Measurements from ENCODE around the gene AKR1A1.

DNA sequence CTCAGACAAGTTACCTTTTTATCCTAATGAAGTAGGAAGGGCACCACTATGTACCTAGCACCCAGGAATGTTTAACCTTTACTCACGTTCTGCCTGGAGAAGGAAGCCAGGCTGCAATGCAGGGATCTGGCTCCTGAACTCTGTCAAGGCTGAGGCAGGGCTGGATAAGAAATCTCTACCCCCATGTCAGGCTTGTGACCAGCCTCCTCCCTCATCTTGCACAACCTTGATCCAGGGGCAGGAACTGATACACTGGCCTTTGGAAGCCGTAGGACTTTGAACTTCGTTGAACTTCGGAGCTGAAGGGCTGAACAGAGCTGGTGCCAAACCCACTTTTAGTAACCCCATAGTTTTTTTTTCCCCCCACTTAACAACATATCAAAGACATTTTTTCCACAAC is 8.0 kb upstream of the AKR1A1 start:
- TF ChIP-seq, protein P1, sequence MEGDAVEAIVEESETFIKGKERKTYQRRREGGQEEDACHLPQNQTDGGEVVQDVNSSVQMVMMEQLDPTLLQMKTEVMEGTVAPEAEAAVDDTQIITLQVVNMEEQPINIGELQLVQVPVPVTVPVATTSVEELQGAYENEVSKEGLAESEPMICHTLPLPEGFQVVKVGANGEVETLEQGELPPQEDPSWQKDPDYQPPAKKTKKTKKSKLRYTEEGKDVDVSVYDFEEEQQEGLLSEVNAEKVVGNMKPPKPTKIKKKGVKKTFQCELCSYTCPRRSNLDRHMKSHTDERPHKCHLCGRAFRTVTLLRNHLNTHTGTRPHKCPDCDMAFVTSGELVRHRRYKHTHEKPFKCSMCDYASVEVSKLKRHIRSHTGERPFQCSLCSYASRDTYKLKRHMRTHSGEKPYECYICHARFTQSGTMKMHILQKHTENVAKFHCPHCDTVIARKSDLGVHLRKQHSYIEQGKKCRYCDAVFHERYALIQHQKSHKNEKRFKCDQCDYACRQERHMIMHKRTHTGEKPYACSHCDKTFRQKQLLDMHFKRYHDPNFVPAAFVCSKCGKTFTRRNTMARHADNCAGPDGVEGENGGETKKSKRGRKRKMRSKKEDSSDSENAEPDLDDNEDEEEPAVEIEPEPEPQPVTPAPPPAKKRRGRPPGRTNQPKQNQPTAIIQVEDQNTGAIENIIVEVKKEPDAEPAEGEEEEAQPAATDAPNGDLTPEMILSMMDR (IDR thresholded peaks at IDR 0.05), result no peak
- TF ChIP-seq, protein P2, sequence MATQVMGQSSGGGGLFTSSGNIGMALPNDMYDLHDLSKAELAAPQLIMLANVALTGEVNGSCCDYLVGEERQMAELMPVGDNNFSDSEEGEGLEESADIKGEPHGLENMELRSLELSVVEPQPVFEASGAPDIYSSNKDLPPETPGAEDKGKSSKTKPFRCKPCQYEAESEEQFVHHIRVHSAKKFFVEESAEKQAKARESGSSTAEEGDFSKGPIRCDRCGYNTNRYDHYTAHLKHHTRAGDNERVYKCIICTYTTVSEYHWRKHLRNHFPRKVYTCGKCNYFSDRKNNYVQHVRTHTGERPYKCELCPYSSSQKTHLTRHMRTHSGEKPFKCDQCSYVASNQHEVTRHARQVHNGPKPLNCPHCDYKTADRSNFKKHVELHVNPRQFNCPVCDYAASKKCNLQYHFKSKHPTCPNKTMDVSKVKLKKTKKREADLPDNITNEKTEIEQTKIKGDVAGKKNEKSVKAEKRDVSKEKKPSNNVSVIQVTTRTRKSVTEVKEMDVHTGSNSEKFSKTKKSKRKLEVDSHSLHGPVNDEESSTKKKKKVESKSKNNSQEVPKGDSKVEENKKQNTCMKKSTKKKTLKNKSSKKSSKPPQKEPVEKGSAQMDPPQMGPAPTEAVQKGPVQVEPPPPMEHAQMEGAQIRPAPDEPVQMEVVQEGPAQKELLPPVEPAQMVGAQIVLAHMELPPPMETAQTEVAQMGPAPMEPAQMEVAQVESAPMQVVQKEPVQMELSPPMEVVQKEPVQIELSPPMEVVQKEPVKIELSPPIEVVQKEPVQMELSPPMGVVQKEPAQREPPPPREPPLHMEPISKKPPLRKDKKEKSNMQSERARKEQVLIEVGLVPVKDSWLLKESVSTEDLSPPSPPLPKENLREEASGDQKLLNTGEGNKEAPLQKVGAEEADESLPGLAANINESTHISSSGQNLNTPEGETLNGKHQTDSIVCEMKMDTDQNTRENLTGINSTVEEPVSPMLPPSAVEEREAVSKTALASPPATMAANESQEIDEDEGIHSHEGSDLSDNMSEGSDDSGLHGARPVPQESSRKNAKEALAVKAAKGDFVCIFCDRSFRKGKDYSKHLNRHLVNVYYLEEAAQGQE (IDR thresholded peaks at IDR 0.05; ENCODE audit: insufficient read depth in 1 of 2, low read depth in 2 of 2, low read length in 1 of 2), result no peak

Measured in Panc1 (cell line).